Measurements from ENCODE around the gene SCP2.

- TF ChIP-seq REST (IDR thresholded peaks at IDR 0.05) (no peak), CHD2 (IDR thresholded peaks at IDR 0.05; ENCODE audit: low read length, partially characterized antibody) (no peak)
Measured at GRCh38 chr1:52944566-52944965, 17.5 kb downstream of the SCP2 start.
